ENCODE measurements around the gene CNTROB. TPM values are rescaled to one million over a fixed set of nuclear protein-coding genes. Genes with fewer than 3 reads are reported as not detected.
A peak's percentile ranks its signal among the peaks of the same experiment; 100 is the strongest.

Gene CNTROB
- polyA plus RNA-seq, 2 of the 4 experiments (the other 2 are of a cell fraction), result 23.2 to 57.0 TPM

- TF ChIP-seq HMGXB4 (CRISPR knock-in tag; IDR thresholded peaks at IDR 0.05; ENCODE audit: borderline replicate concordance) (no peak), ZSCAN20 (CRISPR knock-in tag; IDR thresholded peaks at IDR 0.05) (no peak), MAZ (IDR thresholded peaks at IDR 0.05; ENCODE audit: borderline replicate concordance, low read depth, low read length) (0 out of 2 replicates have a peak, but pooled peaks have one; percentile 3), MAX (IDR thresholded peaks at IDR 0.05) (peak; percentile 11), POLR2A (IDR thresholded peaks at IDR 0.05; ENCODE audit: low read length) (peak; percentile 20; the same call in 1 of the 2 replicates), CHD2 (IDR thresholded peaks at IDR 0.05; ENCODE audit: low read length, partially characterized antibody) (peak; percentile 17)
- TF ChIP-seq, protein P1, sequence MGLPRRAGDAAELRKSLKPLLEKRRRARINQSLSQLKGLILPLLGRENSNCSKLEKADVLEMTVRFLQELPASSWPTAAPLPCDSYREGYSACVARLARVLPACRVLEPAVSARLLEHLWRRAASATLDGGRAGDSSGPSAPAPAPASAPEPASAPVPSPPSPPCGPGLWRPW (IDR thresholded peaks at IDR 0.05), result no peak
- FAIRE-seq (peak; percentile 43), DNase-seq (ENCODE audit: low read depth in 1 of 2, low spot score in 1 of 2) (peak; percentile 51 to 69), ATAC-seq (peak; percentile 27 to 40; a peak in 5 of 6 replicates)
- peak overlapping the region; percentile 98 for H3K27ac ChIP-seq
- CTCF ChIA-PET, result interaction anchor here (1.2 to 1.4 kb wide), 5 partner anchors 12 to 171 kb away, joined by 3 to 7 read pairs (median 4); no protein-coding TSS in a partner anchor
- POLR2A ChIA-PET, result interaction anchor here (0.6 to 1.8 kb wide), 4 partner anchors 10 to 148 kb away, joined by 3 to 8 read pairs (median 4); partner anchors contain the start of gene NAA38
- peak overlapping the region; percentile 92 for H3K4me2 ChIP-seq
- H3K4me3 ChIP-seq, result peak overlapping the region; percentile 70
- H3K9me3 ChIP-seq, result no peaks in the 10 kb centered on the region
- WGBS (ENCODE audit: missing lambda C conversion rate), result under 1% methylated on average over 29 of the region's 30 CpGs
- H3K4me1 ChIP-seq, result peaks cover 38% of the 10 kb centered on the region
These were observed 45.6 kb upstream of the CNTROB start for GRCh38 chr17:7886227-7887037.

- POLR2A ChIA-PET, result no interaction called here
These were observed 44.9 kb upstream of the CNTROB start for GRCh38 chr17:7887038-7887481.

More at GRCh38 chr17:7887038-7887481, 44.9 kb upstream of the CNTROB start:
- H3K4me2 ChIP-seq, result peak overlapping the region; percentile 92
- peak; percentile 4 to 14; a peak in 5 of 6 replicates for ATAC-seq
- H3K9me3 ChIP-seq, result no peaks in the 10 kb centered on the region
- CTCF ChIA-PET, result interaction anchor here (1.3 to 1.4 kb wide), 2 partner anchors 14 to 26 kb away, joined by 3 to 5 read pairs; no protein-coding TSS in a partner anchor
- H3K4me3 ChIP-seq, result peak overlapping the region; percentile 70
- TF ChIP-seq JUN (IDR thresholded peaks at IDR 0.05) (no peak), HDAC2 (IDR thresholded peaks at IDR 0.05) (no peak), CHD2 (IDR thresholded peaks at IDR 0.05; ENCODE audit: low read length, partially characterized antibody) (peak; percentile 75), CHD4 (IDR thresholded peaks at IDR 0.05; ENCODE audit: borderline replicate concordance) (no peak), HOXA7 (CRISPR knock-in tag; IDR thresholded peaks at IDR 0.05) (0 out of 2 replicates have a peak, but pooled peaks have one; percentile 83), SREBF2 (IDR thresholded peaks at IDR 0.05) (no peak), RAD21 (conservative IDR thresholded peaks at IDR 0.05 in 1 of 2, IDR thresholded peaks at IDR 0.05 in 1 of 2) (0 out of 5 replicates have a peak, but pooled peaks of 1 of the 2 experiments have one; percentile 2), GATA3 (IDR thresholded peaks at IDR 0.05; ENCODE audit: borderline replicate concordance) (no peak), NR3C1 (IDR thresholded peaks at IDR 0.05) (no peak), ZSCAN20 (CRISPR knock-in tag; IDR thresholded peaks at IDR 0.05) (no peak), MYC (IDR thresholded peaks at IDR 0.05; ENCODE audit: borderline replicate concordance, low read length) (no peak), HOXB5 (CRISPR knock-in tag; IDR thresholded peaks at IDR 0.05) (no peak)
- TF ChIP-seq, protein P2, sequence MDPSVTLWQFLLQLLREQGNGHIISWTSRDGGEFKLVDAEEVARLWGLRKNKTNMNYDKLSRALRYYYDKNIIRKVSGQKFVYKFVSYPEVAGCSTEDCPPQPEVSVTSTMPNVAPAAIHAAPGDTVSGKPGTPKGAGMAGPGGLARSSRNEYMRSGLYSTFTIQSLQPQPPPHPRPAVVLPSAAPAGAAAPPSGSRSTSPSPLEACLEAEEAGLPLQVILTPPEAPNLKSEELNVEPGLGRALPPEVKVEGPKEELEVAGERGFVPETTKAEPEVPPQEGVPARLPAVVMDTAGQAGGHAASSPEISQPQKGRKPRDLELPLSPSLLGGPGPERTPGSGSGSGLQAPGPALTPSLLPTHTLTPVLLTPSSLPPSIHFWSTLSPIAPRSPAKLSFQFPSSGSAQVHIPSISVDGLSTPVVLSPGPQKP (IDR thresholded peaks at IDR 0.05; ENCODE audit: low read depth, low read length), result no peak
- TF ChIP-seq, protein P3, sequence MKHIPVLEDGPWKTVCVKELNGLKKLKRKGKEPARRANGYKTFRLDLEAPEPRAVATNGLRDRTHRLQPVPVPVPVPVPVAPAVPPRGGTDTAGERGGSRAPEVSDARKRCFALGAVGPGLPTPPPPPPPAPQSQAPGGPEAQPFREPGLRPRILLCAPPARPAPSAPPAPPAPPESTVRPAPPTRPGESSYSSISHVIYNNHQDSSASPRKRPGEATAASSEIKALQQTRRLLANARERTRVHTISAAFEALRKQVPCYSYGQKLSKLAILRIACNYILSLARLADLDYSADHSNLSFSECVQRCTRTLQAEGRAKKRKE (CRISPR knock-in tag; IDR thresholded peaks at IDR 0.05; ENCODE audit: low read depth), result 0 out of 2 replicates have a peak, but pooled peaks have one; percentile 21
- WGBS (ENCODE audit: missing lambda C conversion rate), result 3% methylated on average over 8 of the region's 8 CpGs
- no peak for DNase-seq (ENCODE audit: low read depth in 1 of 2, low spot score in 1 of 2)
- H3K4me1 ChIP-seq, result peaks cover 38% of the 10 kb centered on the region
- peak overlapping the region; percentile 98 for H3K27ac ChIP-seq
- FAIRE-seq, result no peak
